GM18519 (cell line): ENCODE measurements around the gene GNGT2.
"Not testable (repeated sequence)": the region's sequence is repeated elsewhere in the genome, so short reads cannot be mapped to it uniquely, and the experiment has no call there.

Experiments used
- ATAC-seq: cut with Tn5 transposase; IDR thresholded peaks from one replicate; pipeline ENCODE4 v1.9.1; 2021; ENCODE audit warnings: mild to moderate bottlenecking, moderate library complexity; ENCODE audit not compliant: unreplicated experiment, low FRiP score

Gene GNGT2

GRCh38 chr17:49213399-49213798, 3.0 kb upstream of the GNGT2 start:
- no peak for ATAC-seq

- no peak for ATAC-seq
Observed at GRCh38 chr17:49209061-49209571, 1.3 kb downstream of the GNGT2 start.

DNA sequence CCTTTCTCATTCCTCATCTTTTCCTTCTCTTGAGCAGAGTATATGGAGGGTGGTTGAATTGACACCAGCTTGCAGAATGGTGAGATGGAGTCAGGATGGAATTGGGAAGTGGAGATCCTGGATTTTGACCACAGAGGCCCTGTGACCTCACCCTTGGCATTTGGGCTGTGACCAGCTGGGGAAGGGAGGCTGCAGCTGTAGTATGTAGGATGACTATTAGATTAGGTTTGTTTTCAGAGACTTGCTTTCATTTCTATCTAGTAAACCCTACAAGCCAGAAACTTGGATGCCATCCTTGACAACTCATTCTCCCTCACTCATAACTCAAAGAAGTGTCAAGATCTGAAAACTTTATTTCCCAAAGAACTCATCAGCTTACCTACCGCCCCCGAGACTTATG, 5.9 kb downstream of the GNGT2 start:
- ATAC-seq, result no peak

DNA sequence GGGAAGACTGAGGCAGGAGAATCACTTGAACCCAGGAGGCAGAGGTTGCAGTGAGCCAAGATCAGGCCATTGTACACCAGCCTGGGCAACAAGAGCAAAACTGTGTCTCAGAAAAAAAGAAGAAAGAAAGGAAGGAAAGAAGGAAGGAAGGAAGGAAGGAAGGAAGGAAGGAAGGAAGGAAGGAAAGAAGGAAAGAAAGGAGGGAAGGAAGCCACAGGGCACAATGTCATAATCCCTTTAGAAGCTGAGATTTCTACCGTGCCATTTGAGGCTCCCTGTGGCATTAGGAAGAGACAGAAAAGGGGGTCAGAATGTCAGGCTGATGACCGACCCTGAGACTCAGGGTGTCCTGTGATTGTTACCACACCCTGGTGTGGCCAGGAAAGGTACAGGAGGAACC, 6.6 kb downstream of the GNGT2 start:
- no peak for ATAC-seq

DNA sequence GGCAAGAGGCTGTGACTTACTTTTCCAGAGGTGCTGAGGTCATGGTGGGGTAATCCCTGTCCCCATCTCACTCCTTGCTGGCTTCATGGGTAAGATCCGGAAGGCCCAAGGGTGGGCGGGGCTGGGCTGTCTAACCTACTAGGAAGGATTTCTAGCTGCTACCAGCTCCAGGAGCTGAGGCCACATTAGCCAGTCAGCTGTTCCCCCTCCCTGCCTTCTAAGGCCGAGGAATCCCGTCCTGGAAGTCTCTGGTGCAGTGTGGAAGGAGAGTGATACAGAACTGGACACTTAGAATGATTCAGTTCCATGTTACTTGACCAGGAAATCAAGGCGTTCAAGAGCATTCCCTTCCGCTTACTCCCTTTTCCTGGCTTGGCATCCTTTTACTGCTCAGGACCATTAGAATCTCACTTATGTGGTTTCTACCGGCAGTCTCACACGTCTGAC, 8.9 kb downstream of the GNGT2 start:
- no peak for ATAC-seq

GRCh38 chr17:49200423-49201083, 9.8 kb downstream of the GNGT2 start:
- ATAC-seq, result no peak

DNA sequence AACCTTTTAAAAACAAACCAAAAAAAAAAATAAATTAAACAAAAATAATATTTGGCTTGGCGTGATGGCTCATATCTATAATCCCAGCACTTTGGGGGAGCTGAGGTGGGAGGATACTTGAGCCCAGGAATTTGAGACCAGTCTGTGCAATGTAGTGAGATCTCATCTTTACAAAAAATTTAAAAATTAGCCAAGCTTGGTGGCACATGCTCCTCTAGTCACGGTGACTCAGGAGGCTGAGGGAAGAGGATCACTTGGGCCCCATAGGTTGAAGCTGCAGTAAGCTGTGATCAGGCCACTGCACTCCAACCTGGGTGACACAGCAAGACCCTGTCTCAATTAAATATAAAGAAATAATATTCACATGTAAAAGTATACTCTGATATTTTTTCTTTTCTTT, 12.2 kb downstream of the GNGT2 start:
- no peak for ATAC-seq

GRCh38 chr17:49197346-49197998, 12.9 kb downstream of the GNGT2 start:
- ATAC-seq, result no peak

- ATAC-seq, result no peak
Observed at GRCh38 chr17:49196520-49196919, 13.9 kb downstream of the GNGT2 start.

- ATAC-seq, result no peak
Observed at GRCh38 chr17:49195751-49196150, 14.6 kb downstream of the GNGT2 start.

DNA sequence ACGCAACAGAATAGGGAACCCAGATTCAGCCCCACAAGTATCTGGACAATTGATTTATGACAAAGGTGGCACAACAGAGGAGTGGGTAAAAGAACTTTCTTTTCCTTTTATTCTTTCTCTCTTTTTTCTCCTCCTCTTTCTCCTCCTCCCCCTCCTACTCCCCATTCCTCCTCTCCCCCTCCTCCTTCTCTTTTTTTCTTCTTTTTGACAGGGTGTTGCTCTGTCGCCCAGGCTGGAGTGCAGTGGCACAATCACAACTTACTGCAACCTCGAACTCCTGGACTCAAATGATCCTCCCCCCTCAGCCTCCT, 16.1 kb downstream of the GNGT2 start:
- no peak for ATAC-seq

DNA sequence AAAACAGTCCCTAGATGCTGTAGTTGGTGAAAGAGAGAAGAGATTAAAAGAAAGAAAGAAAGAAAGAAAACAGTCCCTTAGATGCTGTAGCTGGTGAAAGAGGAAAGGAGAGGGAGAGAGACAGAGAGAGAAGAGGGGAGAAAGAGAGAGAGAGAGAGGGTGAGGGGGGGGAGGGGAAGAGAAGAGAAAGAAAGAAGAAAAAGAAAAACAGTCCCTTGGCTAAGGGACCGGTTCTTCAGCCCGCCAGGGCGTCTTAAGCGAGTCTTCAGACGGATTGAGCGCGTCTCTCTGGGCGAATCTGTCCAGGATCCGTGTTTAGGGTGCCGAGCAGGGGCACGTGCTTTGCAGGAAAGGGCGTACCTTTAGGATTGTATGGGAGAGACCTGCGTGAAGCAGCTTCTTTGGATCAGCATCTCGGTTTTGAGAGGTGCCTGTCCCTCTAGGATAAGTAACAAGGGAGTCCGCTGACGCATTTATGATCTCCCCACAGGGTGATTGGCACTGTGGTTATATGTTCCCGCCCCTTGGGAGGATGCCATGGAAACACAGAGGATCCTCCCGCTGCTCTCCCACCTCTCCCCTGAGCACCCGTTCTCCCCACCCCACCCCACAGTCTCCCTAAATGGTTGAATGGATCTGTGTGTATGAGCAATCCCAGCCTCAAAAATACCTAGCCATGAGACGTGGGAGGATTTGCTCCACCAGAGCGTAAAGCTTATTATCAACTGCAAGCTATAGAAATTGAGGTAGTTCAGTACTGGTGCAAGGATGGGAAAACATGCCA, 16.7 kb downstream of the GNGT2 start:
- ATAC-seq, result no peak

DNA sequence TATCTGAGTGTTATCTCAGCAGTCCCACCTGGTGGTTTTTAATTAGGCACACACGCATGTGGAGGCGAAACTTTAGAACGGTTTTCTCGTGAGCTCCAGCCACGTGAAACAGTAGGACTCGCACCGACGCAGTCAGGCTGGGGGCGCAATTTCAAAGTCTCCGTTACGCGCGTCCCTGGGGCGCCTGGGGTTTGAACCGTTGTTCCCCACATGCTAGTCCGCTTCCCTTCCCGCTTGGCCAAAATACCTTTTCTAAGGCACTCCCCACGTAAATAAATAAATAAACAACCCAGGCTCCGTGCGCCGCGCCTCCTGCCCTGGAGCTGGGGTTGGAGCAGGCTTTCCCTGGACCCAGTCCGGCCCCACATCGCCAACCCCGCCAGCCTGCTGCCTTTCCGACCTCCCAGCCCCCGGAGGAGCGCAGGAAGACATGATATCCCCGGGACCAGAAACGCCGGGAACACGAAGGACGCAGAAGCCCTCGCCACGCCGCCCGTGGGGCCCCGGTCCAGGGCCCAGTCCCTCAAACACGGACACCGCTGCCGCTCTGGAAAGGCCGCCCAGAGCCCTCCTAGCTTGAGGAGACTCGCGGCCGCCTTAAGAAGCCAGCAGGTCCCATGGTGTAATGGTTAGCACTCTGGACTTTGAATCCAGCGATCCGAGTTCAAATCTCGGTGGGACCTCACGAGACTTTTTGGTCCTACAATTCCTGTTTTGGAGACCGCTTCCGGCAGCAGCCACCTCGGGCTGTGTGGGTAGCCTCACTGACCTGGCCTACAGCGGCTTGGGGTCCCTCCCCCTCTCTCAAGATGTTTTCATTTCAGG, 18.2 kb downstream of the GNGT2 start:
- ATAC-seq, result peak; percentile 25

- ATAC-seq, result peak; percentile 5
Observed at GRCh38 chr17:49191409-49191916, 18.9 kb downstream of the GNGT2 start.

- ATAC-seq, result no peak
Observed at GRCh38 chr17:49190932-49191331, 19.4 kb downstream of the GNGT2 start.

DNA sequence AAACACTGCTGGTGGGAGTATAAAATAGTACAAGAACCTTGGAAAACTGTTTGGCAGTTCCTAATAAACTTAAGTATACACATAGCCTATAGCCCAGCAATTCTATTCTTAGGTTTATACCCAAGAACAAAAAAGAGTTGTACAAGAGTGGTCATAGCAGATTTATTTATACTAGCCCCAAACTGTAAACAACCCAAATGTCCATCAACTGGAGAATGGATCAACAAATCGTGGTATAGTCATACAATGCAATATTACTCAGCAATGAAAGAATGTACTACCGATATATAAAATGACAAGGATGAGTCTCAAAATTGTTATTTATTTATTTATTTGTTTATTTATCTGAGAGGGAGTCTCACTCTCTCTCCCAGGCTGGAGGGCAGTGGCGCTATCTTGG, 23.1 kb downstream of the GNGT2 start:
- no peak for ATAC-seq

- ATAC-seq, result not testable (repeated sequence)
Observed at GRCh38 chr17:49185381-49185780, 25.0 kb downstream of the GNGT2 start.

GRCh38 chr17:49184522-49184921, 25.9 kb downstream of the GNGT2 start:
- not testable (repeated sequence) for ATAC-seq

DNA sequence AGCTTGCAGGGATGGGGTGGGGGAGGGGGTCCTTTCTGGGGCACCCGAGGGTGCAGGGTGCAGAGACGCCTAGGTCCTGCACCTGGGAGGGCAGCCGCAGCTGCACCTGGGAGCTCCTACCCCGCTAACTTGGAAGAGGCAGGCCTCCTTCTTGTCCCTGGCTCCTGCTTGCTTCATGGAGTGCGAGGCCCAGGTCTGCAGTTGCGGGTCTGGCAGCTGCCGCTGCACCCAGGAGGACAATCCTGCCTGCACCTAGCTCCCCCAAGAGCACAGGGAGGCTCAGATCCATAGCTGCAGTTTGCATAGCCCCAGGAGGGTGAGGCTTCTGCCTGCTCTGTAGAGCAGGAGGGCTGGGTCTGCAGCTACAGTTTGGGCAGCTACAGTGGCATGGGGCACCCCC, 26.6 kb downstream of the GNGT2 start:
- ATAC-seq, result no peak

- no peak for ATAC-seq
Observed at GRCh38 chr17:49183341-49183740, 27.0 kb downstream of the GNGT2 start.
